Suprapubic skin (tissue), 4 donors: ENCODE results near the gene PTK7. TPM values are rescaled to one million over a fixed set of nuclear protein-coding genes. Genes with fewer than 3 reads are reported as not detected.

ENCODE experiments used
- DNase-seq, 2 donors: peaks; one replicate each; pipeline ENCODE4 v3.0.0-alpha.2; 2019; ENCODE audit warnings: low spot score in 2 of 2
- H3K27ac ChIP-seq: fragments of 200-600 bp; sonication (generic); one replicate; pipeline ENCODE4 v1.5.1; 2019
- H3K27me3 ChIP-seq: fragments of 200-600 bp; sonication (generic); one replicate; pipeline ENCODE4 v1.5.1; 2019
- H3K36me3 ChIP-seq: fragments of 200-600 bp; sonication (generic); one replicate; pipeline ENCODE4 v1.5.1; 2019
- H3K4me1 ChIP-seq: fragments of 200-600 bp; sonication (generic); one replicate; pipeline ENCODE4 v1.5.1; 2019
- H3K4me3 ChIP-seq: fragments of 200-600 bp; sonication (generic); one replicate; pipeline ENCODE4 v1.5.1; 2019; ENCODE audit warnings: mild to moderate bottlenecking
- H3K9me3 ChIP-seq: fragments of 200-600 bp; sonication (generic); one replicate; pipeline ENCODE4 v1.5.1; 2019
- EP300 ChIP-seq: sonication (generic); formaldehyde crosslinking; IDR thresholded peaks from one replicate; pipeline ENCODE4 v1.6.1; 2017; ENCODE audit warnings: antibody characterized with exemption
- POLR2A ChIP-seq, 2 donors: fragments of 450-650 bp; IDR thresholded peaks; one replicate each; pipeline ENCODE4 v1.6.1; 2017; ENCODE audit warnings: antibody characterized with exemption in 2 of 2, mild to moderate bottlenecking in 2 of 2, moderate library complexity in 2 of 2
- POLR2AphosphoS5 ChIP-seq, 3 donors: sonication (generic); formaldehyde crosslinking; IDR thresholded peaks; one replicate each; pipeline ENCODE4 v1.6.1; 2017; ENCODE audit warnings: antibody characterized with exemption in 3 of 3
- WGBS: methylation state at CpG from one replicate; pipeline ENCODE4 v1.1.5; 2018; 5-methylcytosine and 5-hydroxymethylcytosine counted together
- total RNA-seq, 4 donors: library from RNA; depleted of rRNA; stranded (reverse); fragments of >200 nt; gene quantifications; one replicate each; pipeline ENCODE4 v1.1.0, GENCODE V29; 2016
- TF ChIP-seq, protein P1 (sequence below), 2 donors: fragments of 200-600 bp in 1 of 2; fragments of 450-650 bp in 1 of 2; sonication (generic) in 1 of 2; IDR thresholded peaks; one replicate each; pipeline ENCODE4 v1.5.1; 2016 to 2019; ENCODE audit warnings: antibody characterized with exemption in 2 of 2, mild to moderate bottlenecking in 1 of 2, moderate library complexity in 1 of 2

Gene PTK7
- total RNA-seq, 4 donors from 2014 or later, result 50.4 to 71.3 (median 66.3) TPM

GRCh38 chr6:43172104-43173007 is 96.2 kb downstream of the PTK7 start:
- H3K9me3 ChIP-seq, result no peaks in the 10 kb centered on the region
- H3K4me1 ChIP-seq, result peaks cover 41% of the 10 kb centered on the region
- DNase-seq, result peak in 1 of 2 donors; percentile 86
- H3K4me3 ChIP-seq, result peak overlapping the region; percentile 94
- TF ChIP-seq, protein P1, sequence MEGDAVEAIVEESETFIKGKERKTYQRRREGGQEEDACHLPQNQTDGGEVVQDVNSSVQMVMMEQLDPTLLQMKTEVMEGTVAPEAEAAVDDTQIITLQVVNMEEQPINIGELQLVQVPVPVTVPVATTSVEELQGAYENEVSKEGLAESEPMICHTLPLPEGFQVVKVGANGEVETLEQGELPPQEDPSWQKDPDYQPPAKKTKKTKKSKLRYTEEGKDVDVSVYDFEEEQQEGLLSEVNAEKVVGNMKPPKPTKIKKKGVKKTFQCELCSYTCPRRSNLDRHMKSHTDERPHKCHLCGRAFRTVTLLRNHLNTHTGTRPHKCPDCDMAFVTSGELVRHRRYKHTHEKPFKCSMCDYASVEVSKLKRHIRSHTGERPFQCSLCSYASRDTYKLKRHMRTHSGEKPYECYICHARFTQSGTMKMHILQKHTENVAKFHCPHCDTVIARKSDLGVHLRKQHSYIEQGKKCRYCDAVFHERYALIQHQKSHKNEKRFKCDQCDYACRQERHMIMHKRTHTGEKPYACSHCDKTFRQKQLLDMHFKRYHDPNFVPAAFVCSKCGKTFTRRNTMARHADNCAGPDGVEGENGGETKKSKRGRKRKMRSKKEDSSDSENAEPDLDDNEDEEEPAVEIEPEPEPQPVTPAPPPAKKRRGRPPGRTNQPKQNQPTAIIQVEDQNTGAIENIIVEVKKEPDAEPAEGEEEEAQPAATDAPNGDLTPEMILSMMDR (IDR thresholded peaks at IDR 0.05), result no peak
- TF ChIP-seq EP300 (no peak), POLR2AphosphoS5 (IDR thresholded peaks at IDR 0.05) (no peak), POLR2A (IDR thresholded peaks at IDR 0.05) (no peak)
- WGBS, result 3% methylated on average over 45 of the region's 46 CpGs
- H3K27me3 ChIP-seq, result no peaks in the 10 kb centered on the region
- peaks cover 15% of the 10 kb centered on the region for H3K36me3 ChIP-seq
- H3K27ac ChIP-seq, result peak overlapping the region; percentile 96

DNA sequence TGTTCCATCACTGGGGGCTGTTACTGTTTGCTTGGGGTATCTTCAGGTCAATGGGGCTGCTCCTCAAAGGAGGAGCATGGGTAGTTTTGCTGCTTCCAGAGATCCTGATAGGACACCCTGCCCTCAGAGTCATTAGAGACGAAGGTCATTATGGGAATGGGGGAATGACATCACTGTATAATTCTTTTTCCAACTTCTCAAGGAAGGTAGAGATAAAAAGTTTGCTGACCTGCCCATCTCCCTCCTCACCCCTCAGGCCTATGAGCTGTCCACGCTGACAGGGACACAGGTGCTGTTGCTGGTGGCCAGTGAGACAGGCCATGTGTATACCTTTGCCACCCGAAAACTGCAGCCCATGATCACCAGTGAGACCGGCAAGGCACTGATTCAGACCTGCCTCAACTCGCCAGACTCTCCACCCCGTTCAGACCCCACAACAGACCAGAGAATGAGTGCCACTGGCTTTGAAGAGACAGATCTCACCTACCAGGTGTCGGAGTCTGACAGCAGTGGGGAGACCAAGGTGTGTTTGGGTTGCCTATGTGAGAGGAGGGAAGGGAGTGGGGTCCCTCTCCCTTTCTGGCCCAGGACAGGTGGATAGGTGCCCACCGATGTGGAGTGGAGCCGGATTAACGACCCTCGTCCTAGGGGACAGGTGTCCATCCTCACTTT is 97.6 kb downstream of the PTK7 start:
- no peak for DNase-seq
- H3K4me1 ChIP-seq, result peaks cover 41% of the 10 kb centered on the region
- H3K9me3 ChIP-seq, result no peaks in the 10 kb centered on the region
- peak overlapping the region; percentile 94 for H3K4me3 ChIP-seq
- TF ChIP-seq POLR2AphosphoS5 (IDR thresholded peaks at IDR 0.05) (no peak), EP300 (no peak), POLR2A (IDR thresholded peaks at IDR 0.05) (no peak)
- TF ChIP-seq, protein P1 (IDR thresholded peaks at IDR 0.05), result no peak
- H3K27me3 ChIP-seq, result no peaks in the 10 kb centered on the region
- H3K27ac ChIP-seq, result peak overlapping the region; percentile 96
- peaks cover 26% of the 10 kb centered on the region for H3K36me3 ChIP-seq
- WGBS, result 35% methylated on average over 7 of the region's 11 CpGs

DNA sequence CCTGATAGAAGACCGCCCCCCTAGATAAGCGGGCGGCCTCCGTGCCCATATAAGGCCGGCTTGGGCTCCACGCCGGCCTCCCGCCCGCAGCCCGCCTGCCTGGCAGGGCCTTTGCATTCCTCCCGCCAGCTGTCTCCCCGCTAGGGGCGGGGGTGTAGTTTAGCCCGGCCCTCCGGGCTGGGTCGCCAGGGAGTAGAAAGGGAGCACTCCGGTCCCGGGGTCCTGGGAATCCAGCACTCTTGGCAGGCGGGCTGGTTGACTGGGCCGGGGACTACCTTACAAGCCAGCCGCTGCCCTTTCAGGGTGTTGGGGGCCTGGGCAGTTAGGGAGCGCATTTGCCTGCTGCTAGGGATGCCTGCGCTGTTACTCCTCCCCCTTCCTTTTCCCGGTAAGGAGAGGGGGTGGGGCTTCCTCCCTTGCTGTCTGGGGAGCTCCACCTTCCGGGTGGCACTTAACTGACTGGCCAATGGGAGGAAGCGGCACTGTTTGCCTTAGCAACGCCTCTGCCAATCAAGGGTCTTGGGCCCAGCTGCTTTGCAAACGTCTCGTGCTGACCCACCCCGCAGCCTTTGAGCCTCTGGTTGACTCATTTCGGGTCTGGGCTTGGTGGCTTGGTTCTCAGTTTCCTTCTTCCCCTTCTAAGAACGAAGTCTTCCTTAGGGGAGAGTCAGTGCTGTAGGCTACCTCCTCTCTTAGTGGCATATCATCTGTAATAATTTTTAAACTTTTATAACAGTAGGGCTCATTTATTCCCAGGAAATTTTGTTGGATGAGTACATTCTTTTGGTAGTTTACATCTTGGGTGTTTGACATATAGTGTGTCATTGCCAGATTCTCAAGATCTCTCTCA is 98.4 kb downstream of the PTK7 start:
- Histone ChIP-seq H3K9me3 (no peaks in the 10 kb centered on the region), H3K27me3 (no peaks in the 10 kb centered on the region), H3K36me3 (peaks cover 34% of the 10 kb centered on the region), H3K4me3 (peak overlapping the region; percentile 51), H3K4me1 (peaks cover 41% of the 10 kb centered on the region), H3K27ac (peak overlapping the region; percentile 96)
- WGBS, result 0% methylated on average over 16 of the region's 32 CpGs
- peak; percentile 99 for DNase-seq
- TF ChIP-seq EP300 (no peak), POLR2AphosphoS5 (IDR thresholded peaks at IDR 0.05) (peak in 2 of 3 donors; percentile 41 to 64), POLR2A (IDR thresholded peaks at IDR 0.05) (no peak)
- TF ChIP-seq, protein P1 (IDR thresholded peaks at IDR 0.05), result no peak

GRCh38 chr6:43175676-43176422 is 99.7 kb downstream of the PTK7 start:
- Histone ChIP-seq H3K27ac (no peak overlapping the region), H3K4me3 (no peak overlapping the region), H3K4me1 (peaks cover 34% of the 10 kb centered on the region), H3K27me3 (no peaks in the 10 kb centered on the region), H3K9me3 (no peaks in the 10 kb centered on the region), H3K36me3 (peaks cover 36% of the 10 kb centered on the region)
- TF ChIP-seq, protein P1 (IDR thresholded peaks at IDR 0.05), result no peak
- TF ChIP-seq EP300 (no peak), POLR2A (IDR thresholded peaks at IDR 0.05) (no peak), POLR2AphosphoS5 (IDR thresholded peaks at IDR 0.05) (no peak)
- DNase-seq, result no peak
- WGBS, result 79% methylated on average over 8 of the region's 11 CpGs
